IMR-90 (cell line): ENCODE measurements around the gene BTBD9. TPM values are rescaled to one million over a fixed set of nuclear protein-coding genes. Genes with fewer than 3 reads are reported as not detected.

Experiments
- ATAC-seq: fragments of 200-7000 bp; cut with Tn5 transposase; 2 replicates; pipeline ENCODE4 v1.9.1; 2020; ENCODE audit warnings: low read depth, mild to moderate bottlenecking, moderate library complexity
- BruUV-seq: library from RNA; stranded (reverse); fragments of 400-500 nt; replicated peaks from 2 replicates; lab custom pipeline; 2021; lab: Mats Ljungman, UMichigan
- CTCF ChIA-PET: fragments of 300-600 bp; formaldehyde crosslinking; extraction: SDS; loops from one replicate; lab custom pipeline; 2021; ENCODE audit warnings: antibody characterized with exemption; lab: Yijun Ruan, JAX
- POLR2A ChIA-PET: fragments of 300-600 bp; sonication (Branson Sonifier 250); formaldehyde crosslinking; loops from one replicate; lab custom pipeline; 2022; ENCODE audit warnings: antibody characterized with exemption; ENCODE audit not compliant: unreplicated experiment; lab: Charles Lee
- DNase-seq: peaks from one replicate; pipeline ENCODE4 v3.0.0; 2013
- H2AFZ ChIP-seq: replicated peaks from 2 replicates; pipeline ENCODE3; 2013; ENCODE audit warnings: low read length, mild to moderate bottlenecking; ENCODE audit not compliant: poor library complexity
- H2AK5ac ChIP-seq: 2 replicates; pipeline ENCODE4 v1.6.1; 2013; ENCODE audit warnings: low read depth, low read length, inconsistent platforms
- H2AK9ac ChIP-seq: replicated peaks from 2 replicates; pipeline ENCODE3; 2013; ENCODE audit warnings: mild to moderate bottlenecking, low read depth, low read length, moderate library complexity; ENCODE audit not compliant: poor library complexity
- H2BK120ac ChIP-seq: 2 replicates; pipeline ENCODE4 v1.6.1; 2013; ENCODE audit warnings: low read depth, low read length, inconsistent platforms
- H2BK15ac ChIP-seq: 3 replicates; pipeline ENCODE4 v1.6.1; 2013; ENCODE audit warnings: low read depth, low read length, inconsistent platforms
- H2BK20ac ChIP-seq: 2 replicates; pipeline ENCODE4 v1.6.1; 2013; ENCODE audit warnings: low read depth, mild to moderate bottlenecking, inconsistent platforms, low read length, moderate library complexity
- H2BK5ac ChIP-seq: 2 replicates; pipeline ENCODE4 v1.6.1; 2013; ENCODE audit warnings: mild to moderate bottlenecking, low read depth, low read length, inconsistent platforms; ENCODE audit not compliant: poor library complexity, severe bottlenecking
- H3K14ac ChIP-seq: replicated peaks from 2 replicates; pipeline ENCODE4 v1.6.1; 2013; ENCODE audit warnings: low read depth, low read length, inconsistent platforms
- H3K18ac ChIP-seq: 2 replicates; pipeline ENCODE4 v1.6.1; 2013; ENCODE audit warnings: low read depth, low read length, control low read depth
- H3K23ac ChIP-seq: 2 replicates; pipeline ENCODE4 v1.6.1; 2013; ENCODE audit warnings: low read depth, low read length, inconsistent platforms
- H3K27ac ChIP-seq: 2 replicates; pipeline ENCODE4 v1.5.1; 2013; ENCODE audit warnings: mild to moderate bottlenecking, control low read depth, low read length; ENCODE audit not compliant: insufficient read depth
- H3K27me3 ChIP-seq: 2 replicates; pipeline ENCODE4 v1.6.1; 2013; ENCODE audit warnings: low read length; ENCODE audit not compliant: control insufficient read depth, insufficient read depth
- H3K36me3 ChIP-seq: 2 replicates; pipeline ENCODE4 v1.6.1; 2013; ENCODE audit warnings: low read length, mixed read lengths; ENCODE audit not compliant: control insufficient read depth, insufficient read depth
- H3K4ac ChIP-seq: 2 replicates; pipeline ENCODE4 v1.6.1; 2013; ENCODE audit warnings: low read depth, low read length, inconsistent platforms
- H3K4me1 ChIP-seq: 2 replicates; pipeline ENCODE4 v1.6.1; 2013; ENCODE audit warnings: low read length, mixed read lengths; ENCODE audit not compliant: control insufficient read depth, insufficient read depth
- H3K4me2 ChIP-seq: 2 replicates; pipeline ENCODE4 v1.6.1; 2013; ENCODE audit warnings: low read depth, mild to moderate bottlenecking, control low read depth, low read length, moderate library complexity
- H3K4me3 ChIP-seq: 2 replicates; pipeline ENCODE4 v1.5.1; 2013; ENCODE audit warnings: low read depth, mild to moderate bottlenecking, control low read depth, low read length, moderate library complexity; ENCODE audit not compliant: insufficient read depth
- H3K56ac ChIP-seq: 2 replicates; pipeline ENCODE4 v1.6.1; 2013; ENCODE audit warnings: low read length, inconsistent platforms; ENCODE audit not compliant: insufficient read depth; ENCODE audit errors: extremely low read depth
- H3K79me1 ChIP-seq, 2 experiments: 2 replicates each; pipeline ENCODE4 v1.6.1; 2013; ENCODE audit warnings: low read length in 2 of 2, inconsistent platforms in 1 of 2, low read depth in 1 of 2
- H3K9ac ChIP-seq: 2 replicates; pipeline ENCODE4 v1.6.1; 2013; ENCODE audit warnings: low read depth, low read length, control low read depth
- H3K9me1 ChIP-seq: 2 replicates; pipeline ENCODE4 v1.6.1; 2013; ENCODE audit warnings: low read length, inconsistent platforms; ENCODE audit not compliant: insufficient read depth
- H3K9me3 ChIP-seq: 2 replicates; pipeline ENCODE4 v1.6.1; 2013; ENCODE audit warnings: low read length; ENCODE audit not compliant: control insufficient read depth, insufficient read depth
- H4K20me1 ChIP-seq: 2 replicates; pipeline ENCODE4 v1.6.1; 2013; ENCODE audit warnings: low read length, inconsistent platforms; ENCODE audit not compliant: insufficient read depth
- H4K5ac ChIP-seq: 2 replicates; pipeline ENCODE4 v1.6.1; 2013; ENCODE audit warnings: mild to moderate bottlenecking, low read depth, low read length, control low read depth
- H4K8ac ChIP-seq, 2 experiments: 2 replicates each; pipeline ENCODE4 v1.6.1; 2013; ENCODE audit warnings: low read depth in 2 of 2, low read length in 2 of 2, control low read depth in 1 of 2, inconsistent platforms in 1 of 2
- H4K91ac ChIP-seq: 2 replicates; pipeline ENCODE4 v1.6.1; 2013; ENCODE audit warnings: low read depth, low read length, inconsistent platforms; ENCODE audit not compliant: insufficient read depth
- BHLHE40 ChIP-seq: fragments of 150-350 bp; IDR thresholded peaks from 2 replicates; pipeline ENCODE4 v1.6.1; 2016; ENCODE audit warnings: mild to moderate bottlenecking, low read depth, low read length
- CEBPB ChIP-seq: IDR thresholded peaks from 2 replicates; pipeline ENCODE4 v1.6.1; 2012; ENCODE audit warnings: low read depth, low read length, improper control_type of control experiment
- CHD1 ChIP-seq: IDR thresholded peaks from 2 replicates; pipeline ENCODE4 v1.6.1; 2012; ENCODE audit warnings: low read depth, low read length, improper control_type of control experiment
- CTCF ChIP-seq: conservative IDR thresholded peaks from 2 replicates; pipeline ENCODE4 v1.5.1; 2012; ENCODE audit warnings: mild to moderate bottlenecking, low read depth, low read length, improper control_type of control experiment
- ELK1 ChIP-seq: fragments of 150-350 bp; IDR thresholded peaks from 2 replicates; pipeline ENCODE4 v1.6.1; 2016; ENCODE audit warnings: low read depth, mild to moderate bottlenecking, low read length, moderate library complexity, borderline replicate concordance
- FOS ChIP-seq: fragments of 150-350 bp; IDR thresholded peaks from 2 replicates; pipeline ENCODE4 v1.6.1; 2016; ENCODE audit warnings: low read depth, low read length
- MAFK ChIP-seq: IDR thresholded peaks from 2 replicates; pipeline ENCODE4 v1.6.1; 2012; ENCODE audit warnings: low read depth, low read length, improper control_type of control experiment
- NFE2L2 ChIP-seq: fragments of 150-350 bp; IDR thresholded peaks from 2 replicates; pipeline ENCODE4 v1.6.1; 2016; ENCODE audit warnings: low read depth, mild to moderate bottlenecking, low read length
- POLR2A ChIP-seq: IDR thresholded peaks from 2 replicates; pipeline ENCODE4 v1.6.1; 2012; ENCODE audit warnings: mild to moderate bottlenecking, low read depth, low read length
- RAD21 ChIP-seq: IDR thresholded peaks from 2 replicates; pipeline ENCODE4 v1.6.1; 2012; ENCODE audit warnings: low read length, improper control_type of control experiment
- RFX5 ChIP-seq: IDR thresholded peaks from 2 replicates; pipeline ENCODE4 v1.8.0; 2012; ENCODE audit warnings: low read depth, mild to moderate bottlenecking, low read length, moderate library complexity
- SMC3 ChIP-seq: fragments of 150-350 bp; IDR thresholded peaks from 2 replicates; pipeline ENCODE4 v1.6.1; 2016; ENCODE audit warnings: low read depth, mild to moderate bottlenecking, antibody characterized with exemption, low read length, moderate library complexity
- WGBS, 2 experiments: methylation state at CpG; one replicate each; pipeline versions ENCODE4 v1.1.5 to v1.1.7; 2013; ENCODE audit warnings: missing lambda C conversion rate in 2 of 2; ENCODE audit not compliant: insufficient read length in 1 of 2; ENCODE audit errors: extremely low coverage in 2 of 2; 5-methylcytosine and 5-hydroxymethylcytosine counted together
- dilution Hi-C: fragments of 300-500 bp; cut with HindIII; formaldehyde crosslinking; loops from one replicate; pipeline ENCODE4 v1.14.3; 2018; ENCODE audit warnings: low sequenced_read_pairs; ENCODE audit not compliant: unreplicated experiment
- in situ Hi-C: fragments of 300-500 bp; cut with MboI; formaldehyde crosslinking; loops from 3 replicates; pipeline ENCODE4 v1.14.3; 2019; ENCODE audit warnings: low sequenced_read_pairs, inconsistent platforms, mixed read lengths
- intact Hi-C: fragments of 100-400 bp; cut with micrococcal nuclease; formaldehyde crosslinking; loops from 2 replicates; pipeline ENCODE4 v1.10.0; 2022
- polyA plus RNA-seq, 3 experiments: library from polyadenylated mRNA; depleted of rRNA; stranded (reverse); fragments of >200 nt; gene quantifications; 2 replicates each; pipeline ENCODE4 v1.2.3, GENCODE V29; 2012; ENCODE audit warnings: low replicate concordance in 1 of 3
- total RNA-seq: library from RNA; depleted of rRNA; stranded (reverse); fragments of >200 nt; gene quantifications from 2 replicates; pipeline ENCODE4 v1.2.3, GENCODE V29; 2012
- TF ChIP-seq, protein P1 (sequence below): fragments of 150-350 bp; IDR thresholded peaks from 2 replicates; pipeline ENCODE4 v1.6.1; 2017; ENCODE audit warnings: mild to moderate bottlenecking, antibody characterized with exemption, low read length, low read depth

The BTBD9 gene
- total and polyA plus RNA-seq, 2 of the 4 experiments (the other 2 are of a cell fraction) = 4.1 to 22.0 TPM

GRCh38 chr6:38154731-38155130 lies 485.0 kb downstream of the BTBD9 start:
- peak overlapping the region; percentile 34; the same call in 1 of the 2 replicates for H3K14ac ChIP-seq
- H3K4ac ChIP-seq = 0 out of 2 replicates have a peak overlapping the region, but pooled peaks have one; percentile 37
- no peak overlapping the region for H2BK120ac ChIP-seq
- 100% methylated on average over 3 of the region's 8 CpGs; no CpG with 5 or more reads in 1 of the 2 experiments for WGBS, 2 experiments
- H4K91ac ChIP-seq = no peak overlapping the region; the same call in 1 of the 2 replicates
- H3K9me3 ChIP-seq = no peaks in the 10 kb centered on the region
- no peak for DNase-seq
- no peak overlapping the region for H2AK9ac ChIP-seq
- H4K5ac ChIP-seq = no peak overlapping the region
- no peak overlapping the region for H3K23ac ChIP-seq
- peaks cover 42% of the 10 kb centered on the region for H4K20me1 ChIP-seq
- peaks cover 16% of the 10 kb centered on the region for H3K36me3 ChIP-seq
- no peak overlapping the region for H3K9ac ChIP-seq
- H3K4me2 ChIP-seq = no peak overlapping the region
- H2BK15ac ChIP-seq = no peak overlapping the region
- H3K9me1 ChIP-seq = peaks cover 27% of the 10 kb centered on the region
- dilution Hi-C loops (no loop called here), in situ Hi-C loops (no loop called here), intact Hi-C loops (loop anchor here (5.0 to 10.0 kb wide), 2 partner anchors 338 to 450 kb away; no protein-coding TSS in a partner anchor)
- no peak overlapping the region for H3K56ac ChIP-seq
- ChIA-PET POLR2A (no interaction called here), CTCF (interaction anchor here (0.5 kb wide), 1 partner anchor 469 kb away, joined by 3 read pairs; no protein-coding TSS in a partner anchor)
- H3K4me3 ChIP-seq = no peak overlapping the region
- no peak overlapping the region for H2BK5ac ChIP-seq
- peak overlapping the region in 1 of 2 experiments; percentile 34; a peak in 1 of 4 replicates for H4K8ac ChIP-seq
- H3K27ac ChIP-seq = no peak overlapping the region
- TF ChIP-seq, protein P1, sequence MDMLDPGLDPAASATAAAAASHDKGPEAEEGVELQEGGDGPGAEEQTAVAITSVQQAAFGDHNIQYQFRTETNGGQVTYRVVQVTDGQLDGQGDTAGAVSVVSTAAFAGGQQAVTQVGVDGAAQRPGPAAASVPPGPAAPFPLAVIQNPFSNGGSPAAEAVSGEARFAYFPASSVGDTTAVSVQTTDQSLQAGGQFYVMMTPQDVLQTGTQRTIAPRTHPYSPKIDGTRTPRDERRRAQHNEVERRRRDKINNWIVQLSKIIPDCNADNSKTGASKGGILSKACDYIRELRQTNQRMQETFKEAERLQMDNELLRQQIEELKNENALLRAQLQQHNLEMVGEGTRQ = no peak
- TF ChIP-seq CHD1 = no peak
- TF ChIP-seq CTCF = no peak
- no peak for TF ChIP-seq CEBPB
- TF ChIP-seq RAD21 = no peak
- no peak for TF ChIP-seq RFX5
- TF ChIP-seq FOS = no peak
- no peak for TF ChIP-seq NFE2L2
- TF ChIP-seq ELK1 = no peak
- no peak for TF ChIP-seq MAFK
- TF ChIP-seq POLR2A = no peak
- no peak for TF ChIP-seq SMC3
- no peak for TF ChIP-seq BHLHE40
- ATAC-seq = no peak
- no peak overlapping the region for H2AFZ ChIP-seq
- H3K79me1 ChIP-seq = peaks cover 15 to 88% of the 10 kb centered on the region in 2 experiments
- H2BK20ac ChIP-seq = no peak overlapping the region
- no TSS peak for BruUV-seq
- H2AK5ac ChIP-seq = peak overlapping the region; percentile 27; the same call in 1 of the 2 replicates
- H3K27me3 ChIP-seq = no peaks in the 10 kb centered on the region
- H3K18ac ChIP-seq = no peak overlapping the region
- peaks cover 19% of the 10 kb centered on the region for H3K4me1 ChIP-seq
